Measurements from ENCODE around the gene PRL.

DNA sequence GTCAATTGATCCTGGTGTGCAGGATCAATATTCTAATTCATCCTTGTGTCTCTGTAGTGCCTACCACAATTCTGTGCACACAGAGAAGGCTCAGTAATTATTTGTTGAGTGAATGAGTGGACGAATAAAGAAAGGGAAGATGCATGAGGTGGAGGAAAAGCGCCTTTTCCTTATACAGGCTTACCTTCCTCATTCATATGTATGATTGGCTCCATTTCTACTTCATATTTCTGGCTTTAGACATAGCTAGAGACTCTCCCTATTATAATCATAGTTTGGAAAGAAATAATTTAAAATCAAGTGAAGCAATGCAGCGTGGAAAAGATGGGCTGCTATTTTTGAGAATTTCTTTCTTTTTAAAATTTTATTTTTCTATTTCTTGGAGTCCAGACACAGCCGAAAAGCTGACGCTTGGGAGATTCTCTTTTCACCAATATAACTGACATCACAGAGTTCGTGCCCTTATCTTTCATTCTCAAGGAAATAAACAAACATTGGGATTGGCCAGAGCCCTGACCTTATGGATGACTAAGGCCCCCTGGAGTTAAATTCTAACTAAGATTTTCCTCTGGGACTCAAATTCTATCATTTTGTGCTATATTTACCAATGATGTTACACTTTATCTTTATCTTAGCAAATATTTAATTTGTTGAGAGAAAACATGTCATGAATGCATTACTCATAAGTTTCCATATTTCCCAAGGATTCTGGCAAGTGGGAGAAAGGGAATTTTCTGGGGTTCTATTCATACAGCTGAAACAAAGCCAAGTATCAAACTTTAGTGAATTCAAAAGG is 48.1 kb downstream of the PRL start:
- TF ChIP-seq, protein P1, sequence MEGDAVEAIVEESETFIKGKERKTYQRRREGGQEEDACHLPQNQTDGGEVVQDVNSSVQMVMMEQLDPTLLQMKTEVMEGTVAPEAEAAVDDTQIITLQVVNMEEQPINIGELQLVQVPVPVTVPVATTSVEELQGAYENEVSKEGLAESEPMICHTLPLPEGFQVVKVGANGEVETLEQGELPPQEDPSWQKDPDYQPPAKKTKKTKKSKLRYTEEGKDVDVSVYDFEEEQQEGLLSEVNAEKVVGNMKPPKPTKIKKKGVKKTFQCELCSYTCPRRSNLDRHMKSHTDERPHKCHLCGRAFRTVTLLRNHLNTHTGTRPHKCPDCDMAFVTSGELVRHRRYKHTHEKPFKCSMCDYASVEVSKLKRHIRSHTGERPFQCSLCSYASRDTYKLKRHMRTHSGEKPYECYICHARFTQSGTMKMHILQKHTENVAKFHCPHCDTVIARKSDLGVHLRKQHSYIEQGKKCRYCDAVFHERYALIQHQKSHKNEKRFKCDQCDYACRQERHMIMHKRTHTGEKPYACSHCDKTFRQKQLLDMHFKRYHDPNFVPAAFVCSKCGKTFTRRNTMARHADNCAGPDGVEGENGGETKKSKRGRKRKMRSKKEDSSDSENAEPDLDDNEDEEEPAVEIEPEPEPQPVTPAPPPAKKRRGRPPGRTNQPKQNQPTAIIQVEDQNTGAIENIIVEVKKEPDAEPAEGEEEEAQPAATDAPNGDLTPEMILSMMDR (IDR thresholded peaks at IDR 0.05 in 8 of 11, conservative IDR thresholded peaks at IDR 0.05 in 3 of 11), result no peak
- TF ChIP-seq POLR2A (IDR thresholded peaks at IDR 0.05) (no peak), POLR2AphosphoS5 (IDR thresholded peaks at IDR 0.05) (no peak)
